ENCODE measurements around the gene AUTS2. TPM values are rescaled to one million over a fixed set of nuclear protein-coding genes. Genes with fewer than 3 reads are reported as not detected.

Gene AUTS2
- total and polyA plus RNA-seq, 9 of the 15 experiments (the other 6 are each of a cell fraction or from before 2014, with no cell fraction given): 0.58 TPM; not detected in 8

GRCh38 chr7:70788276-70788675 lies 1190.0 kb downstream of the AUTS2 start:
- Histone ChIP-seq H3K27ac (ENCODE audit: extremely low read depth, low read depth, low read length) (no peak overlapping the region), H3K36me3 (ENCODE audit: control insufficient read depth, insufficient read depth, low read length) (no peaks in the 10 kb centered on the region), H3K4me2 (ENCODE audit: insufficient read depth, low read length) (no peak overlapping the region), H3K9me3 (replicated peaks; ENCODE audit: control insufficient read depth, insufficient read depth, low read depth, low read length) (no peaks in the 10 kb centered on the region), H3K9me1 (ENCODE audit: control insufficient read depth, insufficient read depth, low read length) (no peaks in the 10 kb centered on the region), H2AFZ (ENCODE audit: low read depth, low read length) (no peak overlapping the region), H4K20me1 (replicated peaks; ENCODE audit: control insufficient read depth, insufficient read depth, low read length) (no peaks in the 10 kb centered on the region; the same call in 1 of the 2 replicates), H3K4me1 (replicated peaks in 1 of 2; ENCODE audit: control insufficient read depth in 2 of 2, insufficient read depth in 2 of 2, low read length in 2 of 2) (peaks cover 0 to 17% of the 10 kb centered on the region in 2 experiments; a peak in 2 of 5 replicates), H3K27me3 (ENCODE audit: control insufficient read depth in 2 of 2, insufficient read depth in 2 of 2, low read length in 2 of 2) (peaks cover 54 to 56% of the 10 kb centered on the region in 2 experiments), H3K9ac (ENCODE audit: insufficient read depth in 1 of 2, low read depth in 2 of 2, low read length in 2 of 2) (no peak overlapping the region), H3K79me2 (ENCODE audit: control insufficient read depth, insufficient read depth, low read length) (no peaks in the 10 kb centered on the region), H3K4me3 (no peak overlapping the region)
- TF ChIP-seq CTCF (IDR thresholded peaks at IDR 0.05 in 2 of 3, conservative IDR thresholded peaks at IDR 0.05 in 1 of 3; ENCODE audit: insufficient read depth in 2 of 3, low read depth in 1 of 3, low read length in 3 of 3) (0 out of 6 replicates have a peak, but pooled peaks of 1 of the 3 experiments have one; percentile 4), WHSC1 (IDR thresholded peaks at IDR 0.05; ENCODE audit: low read length) (no peak), YY1 (IDR thresholded peaks at IDR 0.05; ENCODE audit: borderline replicate concordance in 1 of 3, control insufficient read depth in 1 of 3, extremely low read depth in 1 of 3, insufficient read depth in 3 of 3, insufficient read length in 1 of 3, insufficient replicate concordance in 2 of 3, low read depth in 1 of 3, low read length in 2 of 3) (peak in 1 of 3 experiments; percentile 23), PCBP2 (IDR thresholded peaks at IDR 0.05; ENCODE audit: low read depth, low read length, poor library complexity, severe bottlenecking) (no peak)
- DNase-seq (ENCODE audit: extremely low read depth in 1 of 4, low spot score in 3 of 4) (peak in 2 of 4 experiments; percentile 61 to 68), FAIRE-seq (no peak), ATAC-seq (peak; percentile 74)
- ChIA-PET CTCF (ENCODE audit: low intra/inter-chr PET ratio) (no interaction called here), POLR2A (no interaction called here)
- BruUV-seq (replicated peaks): no TSS peak
- WGBS (ENCODE audit: insufficient coverage, low coverage, missing lambda C conversion rate): 0% methylated on average over 7 of the region's 7 CpGs
- intact Hi-C loops (cut with micrococcal nuclease): no loop called here
- in situ Hi-C loops (cut with MboI): no loop called here
